Activated CD8-positive, alpha-beta memory T cell treated with anti-CD3 and anti-CD28 coated beads for 48 hours (primary cell): ENCODE data around the gene ARHGAP30.
"Not testable (repeated sequence)": the region's sequence is repeated elsewhere in the genome, so short reads cannot be mapped to it uniquely, and the experiment has no call there.

Source experiments
- DNase-seq, 3 experiments: peaks; one replicate each; pipeline ENCODE4 v3.0.0-alpha.2; 2020; ENCODE audit warnings: low read depth in 2 of 3, low spot score in 2 of 3

ARHGAP30 gene

DNA sequence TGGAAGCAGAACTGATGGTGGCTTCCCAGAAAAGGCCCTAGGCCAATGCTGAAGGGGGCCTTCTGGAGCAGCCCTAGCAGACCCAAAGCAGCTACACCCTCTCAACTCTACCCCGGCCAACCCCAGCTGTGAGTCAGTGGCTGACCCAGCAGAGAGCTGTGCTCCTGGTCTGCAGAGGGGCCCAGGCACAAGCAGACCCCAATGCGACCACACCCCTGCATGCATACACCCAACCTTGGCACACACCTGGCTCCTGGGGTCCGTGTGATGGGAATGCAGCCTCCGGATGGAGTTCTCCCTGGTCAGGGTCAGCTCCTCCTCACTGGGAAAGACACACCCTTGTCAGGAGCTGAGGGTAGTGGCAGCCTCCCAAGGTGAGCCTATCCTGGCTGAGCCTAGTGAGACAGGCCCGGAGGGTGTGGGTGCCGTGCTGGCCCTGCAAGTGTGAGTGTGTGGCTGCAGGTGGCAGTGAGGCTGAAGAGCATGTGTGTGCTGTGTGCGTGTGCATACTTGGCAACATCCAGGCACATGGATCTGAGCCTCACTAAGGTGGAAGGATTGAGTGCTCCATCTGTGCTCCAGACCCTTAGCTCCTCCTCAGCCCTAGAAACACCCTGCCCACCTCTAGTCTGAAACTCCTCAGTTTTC lies 3.9 kb upstream of the ARHGAP30 start:
- DNase-seq: no peak

DNA sequence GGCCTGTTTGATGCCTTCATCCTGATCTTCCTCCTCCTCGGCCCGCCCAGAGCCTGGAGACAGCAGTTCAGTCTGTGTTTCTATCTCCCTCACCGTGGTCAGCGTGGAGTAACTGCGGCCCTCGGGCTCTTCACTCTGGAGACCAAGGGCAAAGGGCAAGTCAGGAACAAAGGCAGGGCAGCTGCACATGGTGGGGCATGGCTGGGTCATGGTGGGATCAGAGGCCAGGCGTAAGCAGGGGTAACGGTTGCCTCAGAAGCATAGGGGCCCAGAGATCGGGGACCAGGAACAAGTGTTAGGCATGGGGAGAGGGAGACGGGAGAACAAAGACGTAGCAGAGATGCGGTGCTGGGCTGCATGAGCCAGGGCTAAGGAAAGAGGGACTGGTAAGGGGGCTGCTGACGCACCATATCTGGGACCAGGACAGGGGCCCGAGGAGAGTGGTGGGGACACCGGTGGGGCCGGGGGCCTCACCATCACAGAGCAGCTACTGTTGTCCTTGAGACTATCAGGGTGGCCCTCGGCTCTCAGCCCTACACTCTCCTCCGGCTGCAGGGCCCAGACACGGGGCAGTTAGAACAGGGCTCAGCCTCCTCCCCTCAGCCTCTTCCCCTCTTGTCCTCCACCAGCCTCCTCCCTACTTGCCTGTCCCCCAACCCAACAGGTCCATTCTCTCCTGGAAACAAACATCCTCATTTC lies 3.2 kb upstream of the ARHGAP30 start:
- DNase-seq: no peak

DNA sequence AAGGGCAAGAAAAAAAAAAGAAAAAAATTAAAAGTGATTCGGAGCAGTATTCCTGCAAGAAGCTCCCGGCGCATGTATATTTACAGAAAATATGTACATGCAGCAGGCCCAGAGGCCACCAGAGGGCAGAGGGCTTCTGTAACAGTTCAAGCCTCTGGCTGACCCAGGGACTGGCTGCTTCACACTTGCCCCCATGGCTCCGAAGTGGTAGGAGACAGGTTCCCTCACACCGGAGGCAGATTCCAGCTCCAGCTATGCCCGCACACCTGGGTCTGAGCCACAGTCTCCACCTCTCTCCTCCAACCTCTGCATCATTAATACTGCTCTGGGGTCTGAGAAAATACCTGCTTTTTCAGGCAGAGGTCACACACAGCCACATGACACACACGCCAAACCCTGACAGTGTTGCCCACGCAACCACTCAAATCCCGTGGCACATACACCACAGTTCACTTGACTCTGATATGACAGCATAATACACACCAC lies 2.2 kb upstream of the ARHGAP30 start:
- no peak for DNase-seq

DNA sequence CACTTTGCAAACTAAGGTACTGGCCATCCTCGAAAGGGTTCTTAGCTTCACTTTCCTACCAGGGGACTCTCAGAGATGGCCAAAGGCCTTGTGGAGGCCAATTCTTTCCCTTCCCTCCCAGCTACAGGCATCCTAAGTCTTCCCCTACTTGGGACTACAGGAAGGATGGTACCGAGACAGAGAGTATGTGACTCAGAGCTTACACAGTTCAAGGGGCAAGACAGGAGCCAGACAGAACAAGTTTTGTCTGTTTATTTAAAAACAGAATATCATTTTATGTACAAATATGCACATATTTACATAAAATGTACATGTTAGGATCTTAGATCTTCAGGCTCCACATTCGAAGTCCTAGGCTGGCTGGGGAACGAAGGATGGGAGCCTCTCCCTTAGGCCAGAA lies 1.1 kb upstream of the ARHGAP30 start:
- no peak for DNase-seq

DNA sequence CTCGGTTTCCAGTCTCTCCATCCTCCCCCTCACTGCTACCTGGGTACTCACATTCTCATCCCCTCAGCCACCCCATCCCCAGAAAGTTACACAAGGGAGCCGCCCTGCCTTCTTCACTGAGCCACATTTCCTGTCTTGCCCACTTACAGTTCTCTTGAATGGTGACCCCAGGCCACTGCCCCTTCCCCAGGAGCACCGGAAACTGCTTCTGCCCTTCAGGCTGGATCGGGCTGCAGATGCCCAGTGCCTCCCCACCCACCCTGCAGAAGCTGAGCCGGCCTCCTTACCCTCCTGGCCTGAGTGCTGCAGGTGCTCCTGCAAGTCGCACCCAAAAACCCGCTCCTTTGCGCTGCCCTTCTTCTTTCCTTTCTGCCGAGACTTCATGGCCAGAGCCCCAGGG lies 450 bp downstream of the ARHGAP30 start:
- no peak for DNase-seq

DNA sequence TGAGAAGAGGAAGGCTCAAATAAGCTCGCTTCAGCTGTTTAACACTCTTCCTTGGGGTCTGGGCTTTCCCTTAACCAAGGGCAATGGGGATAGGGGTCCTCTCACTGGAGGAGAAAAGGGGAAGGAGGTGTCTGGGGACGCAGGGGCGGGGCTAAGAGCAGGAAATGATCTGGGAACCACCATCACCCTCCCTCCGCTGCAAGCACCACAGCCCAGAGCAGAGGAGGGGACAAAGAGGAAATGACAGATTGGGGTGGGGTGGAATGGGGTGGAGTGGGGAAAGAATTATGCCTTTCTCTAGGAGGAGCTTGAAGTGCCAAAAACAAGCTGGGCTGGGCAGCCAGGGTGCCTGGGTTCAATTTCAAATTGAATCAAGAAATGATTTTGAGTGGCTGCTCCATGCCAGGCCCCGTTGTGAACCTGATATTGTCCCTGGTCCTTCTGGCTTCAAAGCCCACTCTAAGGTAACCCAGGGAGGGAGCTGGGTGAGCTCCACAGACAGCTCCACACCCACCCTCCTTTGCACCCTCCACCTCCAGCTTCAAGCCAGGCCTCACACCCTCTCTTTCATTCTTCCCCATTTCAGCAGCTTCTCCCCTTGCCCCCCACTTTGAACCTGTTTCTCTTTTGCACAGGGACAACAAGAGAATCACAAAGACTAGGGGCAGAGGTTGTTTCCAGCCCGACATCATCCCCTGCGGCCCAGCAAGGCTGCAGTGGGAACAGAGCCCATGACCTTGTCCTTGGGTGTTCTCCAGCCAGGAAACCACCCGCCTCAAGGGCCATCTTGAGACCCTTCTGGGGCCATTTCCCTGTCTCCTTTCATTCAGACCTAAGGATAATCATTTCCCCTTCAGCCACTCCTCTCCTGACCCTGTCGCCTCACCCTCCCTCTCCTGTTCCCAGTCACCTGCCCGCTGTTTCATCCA lies 1.1 kb downstream of the ARHGAP30 start:
- DNase-seq: peak; percentile 45 to 68 (median 48)

DNA sequence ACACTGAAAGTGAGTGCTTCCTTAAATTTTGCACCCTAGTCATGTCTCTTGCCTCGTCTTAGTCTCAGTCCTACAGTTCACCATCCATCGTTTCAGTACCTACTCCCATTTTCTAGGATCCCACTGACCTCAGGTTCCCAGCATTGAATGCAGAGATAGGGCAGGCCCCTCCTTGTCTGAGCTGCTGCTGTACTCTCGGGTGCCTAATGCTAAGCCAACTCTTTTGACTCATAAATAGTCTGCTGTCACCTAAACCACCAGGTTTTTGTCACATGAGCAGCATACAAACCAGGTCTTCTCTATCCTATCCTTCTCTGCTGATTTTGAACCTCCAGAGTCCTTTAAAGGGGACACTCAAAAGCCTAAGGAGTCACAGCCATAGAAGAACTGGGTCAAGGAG lies 3.0 kb downstream of the ARHGAP30 start:
- DNase-seq: no peak

DNA sequence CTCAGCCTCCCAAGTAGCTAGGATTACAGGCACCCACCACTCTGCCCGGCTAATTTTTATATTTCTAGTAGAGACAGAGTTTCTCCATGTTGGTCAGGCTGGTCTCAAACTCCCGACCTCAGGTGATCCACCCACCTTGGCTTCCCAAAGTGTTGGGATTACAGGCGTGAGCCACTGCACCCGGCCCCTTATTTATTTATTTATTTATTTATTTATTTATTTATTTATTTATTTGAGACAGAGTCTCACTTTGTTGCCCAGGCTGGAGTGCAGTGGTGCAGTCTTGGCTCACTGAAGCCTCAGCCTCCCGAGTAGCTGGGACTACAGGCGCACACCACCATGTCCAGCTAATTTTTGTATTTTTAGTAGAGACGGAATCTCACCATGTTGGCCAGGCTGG lies 4.0 kb downstream of the ARHGAP30 start:
- not testable (repeated sequence) for DNase-seq

DNA sequence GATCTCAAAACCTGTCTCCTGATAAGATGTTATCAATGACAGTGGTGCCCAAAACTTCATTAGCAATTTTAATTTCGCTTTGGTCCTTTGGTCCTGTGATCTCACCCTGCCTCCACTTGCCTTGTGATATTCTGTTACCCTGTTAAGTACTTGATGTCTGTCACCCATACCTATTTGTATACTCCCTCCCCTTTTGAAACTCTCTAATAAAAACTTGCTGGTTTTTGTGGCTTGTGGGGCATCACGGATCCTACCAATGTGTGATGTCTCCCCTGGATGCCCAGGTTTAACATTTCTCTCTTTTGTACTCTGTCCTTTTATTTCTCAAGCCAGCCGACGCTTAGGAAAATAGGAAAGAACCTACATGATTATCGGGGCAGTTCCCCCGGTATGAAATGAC lies 5.8 kb downstream of the ARHGAP30 start:
- not testable (repeated sequence) for DNase-seq

DNA sequence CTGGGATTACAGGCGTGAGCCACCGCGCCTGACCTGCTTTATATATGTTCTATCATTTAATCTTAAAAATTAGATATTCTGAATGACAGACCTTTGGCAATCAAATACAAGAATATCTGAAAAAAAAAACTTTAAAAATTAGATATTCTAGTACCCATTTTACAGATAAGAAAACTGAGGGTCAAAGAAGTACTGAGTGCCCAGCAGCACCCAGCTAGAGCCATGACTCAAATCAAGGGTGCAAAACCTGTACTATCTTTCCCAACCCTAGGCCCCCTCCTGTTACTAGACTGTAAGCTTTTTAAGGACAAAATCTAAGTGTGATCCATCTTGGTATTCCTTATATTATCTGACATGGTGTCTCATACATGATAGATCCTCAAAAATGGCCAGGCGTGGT lies 8.3 kb downstream of the ARHGAP30 start:
- no peak for DNase-seq

DNA sequence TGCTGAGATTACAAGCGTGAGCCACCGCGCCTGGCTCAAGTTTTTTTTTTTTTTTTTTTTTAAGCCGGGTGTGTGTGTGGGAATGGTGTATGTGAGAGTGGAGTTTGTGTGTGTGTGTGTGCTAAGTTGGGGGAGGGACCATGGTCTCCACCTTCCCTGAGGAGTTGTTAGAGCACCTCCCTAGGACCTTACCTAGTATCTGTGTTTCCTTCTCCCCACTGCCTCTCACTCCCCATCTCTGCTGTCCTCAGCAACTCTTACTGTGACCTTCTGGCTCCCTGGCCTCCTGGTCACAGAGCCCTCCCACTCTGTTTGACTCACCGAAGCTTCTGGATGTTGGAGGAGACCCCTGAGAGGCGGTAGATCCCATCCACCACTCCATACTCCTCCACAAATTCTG lies 10.4 kb downstream of the ARHGAP30 start:
- no peak for DNase-seq

DNA sequence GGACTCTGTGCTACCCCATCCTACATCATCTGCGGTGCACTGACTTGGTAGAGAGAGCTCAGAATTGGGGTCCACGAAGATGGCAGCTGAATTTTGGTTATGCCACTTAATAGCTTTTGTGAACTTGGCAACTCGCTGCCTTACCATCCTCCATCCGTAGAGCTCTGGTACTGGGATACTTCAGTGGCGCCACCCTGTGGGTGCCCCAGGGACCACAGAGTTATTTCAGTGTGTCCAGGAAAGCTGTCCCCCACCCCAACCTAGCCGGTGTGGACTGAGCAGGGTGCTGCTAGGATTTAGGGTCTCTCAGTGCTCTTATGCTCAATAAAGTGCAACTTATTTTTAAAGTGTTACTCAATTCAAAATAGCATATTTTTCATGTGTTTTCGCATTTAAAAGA lies 14.9 kb downstream of the ARHGAP30 start:
- no peak for DNase-seq

DNA sequence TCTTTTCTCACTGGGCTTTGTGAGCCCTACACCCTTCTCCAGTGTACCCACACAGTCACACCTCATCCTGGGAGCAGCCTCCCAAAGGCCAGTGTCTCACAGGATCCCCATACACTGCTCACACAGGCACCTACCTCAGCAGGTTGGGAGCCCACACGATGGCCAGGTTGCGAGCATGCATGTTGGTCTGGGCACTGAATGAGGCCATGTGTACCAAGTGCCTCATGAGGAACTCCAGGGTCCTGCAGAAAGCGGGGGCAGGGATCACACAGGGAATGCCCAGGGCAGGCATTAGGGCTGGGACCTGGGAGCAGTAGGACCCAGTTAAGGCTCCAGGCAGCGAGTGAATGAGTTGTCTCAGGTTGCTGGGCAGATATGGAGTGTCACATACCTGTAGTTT lies 15.5 kb downstream of the ARHGAP30 start:
- no peak for DNase-seq

DNA sequence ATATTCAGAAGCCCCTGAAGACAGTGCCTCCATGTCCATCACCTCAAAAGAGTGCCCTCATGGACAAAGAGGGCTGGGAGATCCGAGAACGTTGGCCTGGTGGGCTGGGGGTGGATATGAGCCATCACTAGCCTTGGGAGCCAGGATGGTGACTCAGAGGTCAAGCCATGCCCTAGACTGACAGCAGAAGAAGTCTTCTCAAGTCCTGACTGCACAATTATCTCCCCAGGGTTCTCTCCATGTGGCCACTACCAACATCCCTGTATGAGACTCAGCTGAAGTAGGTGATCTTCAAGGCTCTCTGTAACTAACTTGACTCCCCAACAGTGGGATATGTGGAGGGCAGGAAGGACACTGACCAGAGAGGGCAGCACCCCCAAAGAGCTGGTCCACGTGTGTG lies 16.8 kb downstream of the ARHGAP30 start:
- DNase-seq: no peak

DNA sequence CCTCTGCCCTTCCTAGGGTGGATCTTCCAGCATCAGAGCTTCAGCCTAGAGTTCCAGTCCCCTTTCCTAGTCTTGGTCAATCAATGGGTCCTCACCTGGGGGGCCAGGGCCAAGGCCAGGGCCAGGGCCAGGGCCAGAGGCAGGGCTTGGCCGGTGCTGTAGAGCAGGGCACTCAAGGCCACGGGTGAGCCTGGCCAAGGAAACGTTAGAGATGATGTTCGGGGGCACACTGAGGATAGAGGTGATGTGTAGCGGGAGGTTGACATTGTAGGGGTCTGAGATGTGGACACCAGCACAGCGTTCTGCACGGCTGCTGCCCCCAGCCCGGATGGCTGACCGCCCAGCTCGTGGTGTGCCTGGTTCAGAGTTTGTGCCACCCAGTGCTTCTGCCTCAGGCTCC lies 18.5 kb downstream of the ARHGAP30 start:
- DNase-seq: no peak

DNA sequence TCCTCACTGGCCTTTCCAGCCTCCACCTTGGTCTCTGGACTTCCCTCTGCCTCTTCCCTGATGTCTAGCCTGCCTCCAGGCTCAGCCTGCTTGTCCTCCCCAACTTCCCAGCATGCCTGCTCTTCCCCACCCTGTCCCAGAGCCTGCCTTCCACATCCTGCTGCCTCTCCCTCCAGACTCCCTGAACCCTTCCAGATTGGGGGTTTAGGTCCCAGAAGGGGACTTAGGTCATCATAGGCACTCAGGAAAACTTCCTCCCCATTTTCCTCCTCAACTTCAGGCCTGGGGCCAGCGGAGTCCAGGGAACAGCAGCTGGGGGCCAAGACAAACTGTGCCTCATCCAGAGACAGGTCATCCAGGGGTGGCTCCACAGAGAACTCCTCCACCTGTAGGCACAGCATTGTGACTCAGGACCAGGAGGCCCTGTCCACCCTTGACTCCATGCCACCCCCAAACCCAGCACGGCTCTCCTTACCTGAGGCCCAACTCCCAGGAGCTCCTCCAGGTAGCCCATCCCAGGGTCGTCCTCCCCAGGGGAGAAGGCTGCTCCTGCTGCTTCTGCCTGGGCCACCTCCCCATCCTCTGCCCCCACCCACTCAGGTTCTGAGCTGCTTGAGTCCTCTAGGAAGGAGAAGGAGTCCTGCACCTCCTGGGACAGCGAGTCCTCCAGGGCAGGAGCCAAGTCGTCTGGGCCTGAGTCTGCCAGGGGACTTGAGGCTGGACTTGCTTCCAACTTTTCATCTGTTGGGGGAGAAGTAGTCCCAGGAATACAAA lies 20.6 kb downstream of the ARHGAP30 start:
- DNase-seq: no peak

DNA sequence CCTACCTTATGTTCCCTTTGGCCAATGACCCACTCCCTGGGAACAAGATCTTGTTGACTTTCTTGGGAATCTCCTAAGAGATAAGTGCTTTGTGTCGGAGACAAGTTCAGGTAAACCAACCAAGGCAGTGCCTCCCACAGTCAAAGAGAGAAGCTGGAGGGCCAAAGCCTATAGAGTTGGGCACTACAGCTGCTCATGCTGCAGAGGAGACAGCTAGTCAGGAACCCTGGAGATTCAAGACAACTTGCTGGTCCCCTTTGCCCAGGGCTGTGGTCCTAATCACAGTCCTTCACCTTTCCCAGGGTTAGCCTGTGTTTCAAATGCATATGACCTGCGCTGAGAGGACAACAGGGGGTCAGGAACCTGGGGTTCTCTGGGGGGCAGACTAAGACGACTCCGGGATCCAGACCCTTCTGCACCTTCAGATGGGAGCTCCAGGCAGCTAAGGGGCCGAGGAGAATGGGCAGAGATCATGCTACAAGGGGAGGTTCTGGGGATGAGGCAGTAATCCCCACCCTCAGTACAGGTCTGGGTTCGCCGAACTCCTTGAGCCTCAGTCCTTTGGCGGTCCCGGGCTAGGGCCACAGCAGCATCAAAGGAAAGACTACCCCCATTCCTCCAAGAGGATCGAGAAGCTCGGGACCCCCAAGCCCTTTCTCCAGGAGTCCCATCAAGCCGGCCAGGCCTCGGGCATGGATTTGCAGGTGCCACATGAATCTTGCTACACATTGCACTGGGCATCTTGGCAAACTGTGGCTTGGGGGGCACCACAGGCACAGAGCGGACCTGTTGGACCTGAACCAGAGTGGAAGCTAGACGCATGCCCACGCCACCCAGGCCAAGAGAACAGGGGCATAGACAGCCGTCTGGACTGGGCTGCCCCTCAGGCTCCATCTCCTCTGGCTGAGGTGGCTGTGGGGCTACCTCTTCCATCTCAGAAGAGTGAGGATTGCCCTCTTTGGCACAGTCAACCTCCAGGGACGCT lies 22.0 kb downstream of the ARHGAP30 start:
- no peak for DNase-seq

DNA sequence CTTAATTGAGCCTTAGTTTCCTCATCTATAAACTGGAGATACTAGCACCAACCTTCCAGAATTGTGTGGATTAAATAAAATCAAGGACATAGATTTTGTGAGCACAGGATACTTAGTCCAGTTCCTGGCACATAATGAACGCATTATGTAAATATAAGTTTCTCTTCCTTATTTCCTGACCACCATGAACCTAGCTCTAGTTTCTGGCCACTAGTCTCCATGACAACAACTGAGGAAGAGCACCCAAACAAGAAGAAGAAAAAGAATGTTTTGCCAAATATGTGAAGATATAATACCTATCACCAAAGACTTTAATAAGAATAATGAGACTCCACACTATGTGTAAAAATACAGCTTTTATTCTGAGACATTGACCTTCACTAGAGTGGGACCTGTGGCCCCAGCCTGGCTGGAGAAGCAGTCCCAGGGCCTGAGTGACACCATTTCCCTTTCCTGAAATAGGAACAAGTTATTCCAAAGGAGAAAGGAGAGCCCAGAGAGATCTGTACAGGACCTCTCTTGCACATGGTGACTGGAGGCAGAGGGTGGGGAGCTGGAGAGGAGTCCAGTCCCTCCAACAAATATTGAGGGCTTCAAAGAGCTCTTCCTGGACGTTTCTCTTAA lies 23.0 kb downstream of the ARHGAP30 start:
- no peak for DNase-seq
